ENCODE data around the gene CD8A. TPM values are rescaled to one million over a fixed set of nuclear protein-coding genes. Genes with fewer than 3 reads are reported as not detected.

CD8A gene
- total and polyA plus RNA-seq, 2 of the 8 experiments (the other 6 are each of a cell fraction or from before 2014, with no cell fraction given) = 0.14 to 0.39 TPM

DNA sequence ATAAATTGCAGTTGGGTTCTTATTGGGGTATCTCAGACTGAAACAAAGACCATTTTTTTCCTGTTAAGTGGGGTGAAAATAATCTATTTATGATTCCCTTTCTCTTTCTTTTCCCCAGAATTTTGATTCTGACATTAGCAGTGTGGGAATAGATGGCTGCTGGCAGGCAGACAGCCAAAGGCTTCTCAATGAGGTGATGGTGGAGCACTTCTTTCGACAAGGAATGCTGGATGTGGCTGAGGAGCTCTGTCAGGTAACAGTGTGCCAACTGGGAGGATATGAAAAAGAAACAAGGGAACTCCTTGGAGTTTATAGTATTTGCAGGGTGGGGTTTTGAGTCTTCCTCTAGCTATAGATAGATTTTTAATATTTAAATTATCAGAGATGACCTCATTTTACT is 38.9 kb downstream of the CD8A start:
- Histone ChIP-seq H3K23me2 (ENCODE audit: low read depth, low read length) (no peaks in the 10 kb centered on the region), H4K20me1 (replicated peaks in 1 of 2; ENCODE audit: control insufficient read depth in 1 of 2, insufficient read depth in 2 of 2, low read length in 2 of 2) (peaks cover 2% of the 10 kb centered on the region in 2 experiments), H2BK120ac (replicated peaks; ENCODE audit: low read depth, low read length) (no peak overlapping the region), H2BK20ac (ENCODE audit: low read length) (no peak overlapping the region), H3K36me3 (ENCODE audit: control insufficient read depth in 2 of 4, insufficient read depth in 4 of 4, low read length in 3 of 4) (peaks cover 7 to 40% (median 12%) of the 10 kb centered on the region in 4 experiments; a peak in 6 of 8 replicates), H3K27me3 (replicated peaks in 1 of 4; ENCODE audit: control insufficient read depth in 3 of 4, extremely low read depth in 1 of 4, insufficient read depth in 3 of 4, low read length in 3 of 4) (no peaks in the 10 kb centered on the region), H3K9ac (replicated peaks in 1 of 4; ENCODE audit: extremely low read depth in 1 of 4, low read depth in 3 of 4, low read length in 3 of 4) (no peak overlapping the region), H4K5ac (ENCODE audit: insufficient read length, low read depth, low read length) (no peak overlapping the region), H3K14ac (ENCODE audit: insufficient read length) (no peak overlapping the region), H4K8ac (ENCODE audit: extremely low read depth, insufficient read depth, low read length) (no peak overlapping the region; the same call in 1 of the 2 replicates), H3K4ac (replicated peaks; ENCODE audit: insufficient read length, low read depth, low read length) (no peak overlapping the region), H3K18ac (ENCODE audit: extremely low read depth, low read length) (no peak overlapping the region), H3K79me2 (ENCODE audit: control insufficient read depth in 1 of 2, insufficient read depth in 2 of 2, low read length in 2 of 2) (peaks cover 2 to 57% of the 10 kb centered on the region in 2 experiments; a peak in 3 of 4 replicates), H3K79me1 (ENCODE audit: low read depth, low read length) (no peaks in the 10 kb centered on the region), H2AK5ac (ENCODE audit: low read depth, low read length) (no peak overlapping the region), H3K23ac (ENCODE audit: insufficient read length) (no peak overlapping the region), H2AFZ (ENCODE audit: low read length) (no peak overlapping the region), H4K91ac (replicated peaks; ENCODE audit: insufficient read length, low read length) (no peak overlapping the region), H3K27ac (ENCODE audit: low read depth, low read length) (no peak overlapping the region), H3K4me2 (ENCODE audit: insufficient read depth in 1 of 2, low read depth in 2 of 2, low read length in 2 of 2) (no peak overlapping the region), H3K4me3 (ENCODE audit: extremely low read depth in 1 of 4, insufficient read depth in 2 of 4, low read depth in 3 of 4, low read length in 4 of 4) (no peak overlapping the region), H2BK5ac (ENCODE audit: low read depth, low read length) (no peak overlapping the region), H2BK15ac (ENCODE audit: low read length) (no peak overlapping the region), H3K4me1 (replicated peaks in 1 of 4; ENCODE audit: control insufficient read depth in 3 of 4, insufficient read depth in 4 of 4, low read length in 3 of 4) (peaks cover 0 to 2% (median 0%) of the 10 kb centered on the region in 4 experiments; a peak in 1 of 7 replicates), H3K9me3 (ENCODE audit: insufficient read depth in 2 of 2, low read depth in 1 of 2, low read length in 1 of 2) (peaks cover 0 to 9% of the 10 kb centered on the region in 2 experiments; a peak in 3 of 4 replicates), H2BK12ac (ENCODE audit: low read depth, low read length) (no peak overlapping the region), H3K56ac (replicated peaks; ENCODE audit: insufficient read length, low read depth, low read length) (no peak overlapping the region)
- WGBS, 2 experiments (ENCODE audit: extremely low coverage in 1 of 2, insufficient coverage in 1 of 2, insufficient read length in 1 of 2, insufficient replicate concordance in 2 of 2, low coverage in 1 of 2, low lambda C conversion rate in 2 of 2, missing lambda C conversion rate in 1 of 2) = 100% methylated on average over 1 of the region's 1 CpG; no CpG with 5 or more reads in 1 of the 2 experiments
- no peak for DNase-seq (ENCODE audit: low read depth in 1 of 2, low spot score in 2 of 2)
- ChIA-PET POLR2A (ENCODE audit: partially characterized antibody) (interaction anchor here (0.5 kb wide), 1 partner anchor 12 kb away, joined by 3 read pairs; no protein-coding TSS in a partner anchor), CTCF (ENCODE audit: partially characterized antibody) (interaction anchor here (3.6 kb wide), 1 partner anchor 13 kb away, joined by 29 read pairs; no protein-coding TSS in a partner anchor)
- TF ChIP-seq CBX5 (IDR thresholded peaks at IDR 0.05; ENCODE audit: low read depth, low read length) (no peak), EGR1 (IDR thresholded peaks at IDR 0.05; ENCODE audit: borderline replicate concordance, low read depth, low read length) (no peak), FOSL1 (IDR thresholded peaks at IDR 0.05; ENCODE audit: insufficient read depth, low read depth, low read length) (no peak), RXRA (IDR thresholded peaks at IDR 0.05; ENCODE audit: insufficient read depth, low read depth, low read length) (no peak), NANOG (IDR thresholded peaks at IDR 0.05; ENCODE audit: insufficient read depth, low read depth, low read length, poor library complexity, severe bottlenecking) (no peak), ASH2L (IDR thresholded peaks at IDR 0.05; ENCODE audit: low read length) (no peak), ZNF274 (IDR thresholded peaks at IDR 0.05; ENCODE audit: borderline replicate concordance, extremely low read depth, low read length) (no peak), MAFK (IDR thresholded peaks at IDR 0.05; ENCODE audit: low read depth, low read length) (no peak), TAF1 (IDR thresholded peaks at IDR 0.05; ENCODE audit: low read depth, low read length) (no peak), CEBPB (IDR thresholded peaks at IDR 0.05; ENCODE audit: low read depth, low read length) (no peak)
- TF ChIP-seq, protein P1, sequence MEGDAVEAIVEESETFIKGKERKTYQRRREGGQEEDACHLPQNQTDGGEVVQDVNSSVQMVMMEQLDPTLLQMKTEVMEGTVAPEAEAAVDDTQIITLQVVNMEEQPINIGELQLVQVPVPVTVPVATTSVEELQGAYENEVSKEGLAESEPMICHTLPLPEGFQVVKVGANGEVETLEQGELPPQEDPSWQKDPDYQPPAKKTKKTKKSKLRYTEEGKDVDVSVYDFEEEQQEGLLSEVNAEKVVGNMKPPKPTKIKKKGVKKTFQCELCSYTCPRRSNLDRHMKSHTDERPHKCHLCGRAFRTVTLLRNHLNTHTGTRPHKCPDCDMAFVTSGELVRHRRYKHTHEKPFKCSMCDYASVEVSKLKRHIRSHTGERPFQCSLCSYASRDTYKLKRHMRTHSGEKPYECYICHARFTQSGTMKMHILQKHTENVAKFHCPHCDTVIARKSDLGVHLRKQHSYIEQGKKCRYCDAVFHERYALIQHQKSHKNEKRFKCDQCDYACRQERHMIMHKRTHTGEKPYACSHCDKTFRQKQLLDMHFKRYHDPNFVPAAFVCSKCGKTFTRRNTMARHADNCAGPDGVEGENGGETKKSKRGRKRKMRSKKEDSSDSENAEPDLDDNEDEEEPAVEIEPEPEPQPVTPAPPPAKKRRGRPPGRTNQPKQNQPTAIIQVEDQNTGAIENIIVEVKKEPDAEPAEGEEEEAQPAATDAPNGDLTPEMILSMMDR (IDR thresholded peaks at IDR 0.05; ENCODE audit: control extremely low read depth in 1 of 3, insufficient read depth in 1 of 3, low read depth in 1 of 3, low read length in 3 of 3) = no peak
- no peak for FAIRE-seq
